WI38 (cell line): ENCODE results near the gene CHD2.
"Not testable (repeated sequence)": the region's sequence is repeated elsewhere in the genome, so short reads cannot be mapped to it uniquely, and the experiment has no call there.

Source experiments
- H3K4me3 ChIP-seq: 2 replicates; pipeline ENCODE4 v1.5.1; 2011; ENCODE audit warnings: low read depth, mild to moderate bottlenecking, control low read depth, low read length
- CTCF ChIP-seq: IDR thresholded peaks from 2 replicates; pipeline ENCODE4 v1.5.1; 2012; ENCODE audit warnings: low read depth, mild to moderate bottlenecking, control low read depth, low read length

Gene CHD2

GRCh38 chr15:93028111-93028631 is 128.0 kb downstream of the CHD2 start:
- no peak overlapping the region for H3K4me3 ChIP-seq
- no peak for TF ChIP-seq CTCF

GRCh38 chr15:93028632-93029213 is 128.6 kb downstream of the CHD2 start:
- no peak overlapping the region for H3K4me3 ChIP-seq
- no peak for TF ChIP-seq CTCF

- no peak for TF ChIP-seq CTCF
- H3K4me3 ChIP-seq: no peak overlapping the region
These were observed 129.2 kb downstream of the CHD2 start for GRCh38 chr15:93029214-93029835.

- H3K4me3 ChIP-seq: no peak overlapping the region
- TF ChIP-seq CTCF: no peak
These were observed 129.8 kb downstream of the CHD2 start for GRCh38 chr15:93029836-93030429.

GRCh38 chr15:93030430-93031102 is 130.4 kb downstream of the CHD2 start:
- peak; percentile 88 for TF ChIP-seq CTCF
- no peak overlapping the region for H3K4me3 ChIP-seq

GRCh38 chr15:93031103-93031464 is 131.0 kb downstream of the CHD2 start:
- H3K4me3 ChIP-seq: no peak overlapping the region
- TF ChIP-seq CTCF: no peak

GRCh38 chr15:93031557-93032384 is 131.6 kb downstream of the CHD2 start:
- not testable (repeated sequence) for H3K4me3 ChIP-seq

- not testable (repeated sequence) for H3K4me3 ChIP-seq
These were observed 132.5 kb downstream of the CHD2 start for GRCh38 chr15:93032515-93033206.
